Measurements from ENCODE around the gene FAM168B.
A peak's percentile ranks its signal among the peaks of the same experiment; 100 is the strongest.
"Not testable (repeated sequence)": the region's sequence is repeated elsewhere in the genome, so short reads cannot be mapped to it uniquely, and the experiment has no call there.

Gene FAM168B

DNA sequence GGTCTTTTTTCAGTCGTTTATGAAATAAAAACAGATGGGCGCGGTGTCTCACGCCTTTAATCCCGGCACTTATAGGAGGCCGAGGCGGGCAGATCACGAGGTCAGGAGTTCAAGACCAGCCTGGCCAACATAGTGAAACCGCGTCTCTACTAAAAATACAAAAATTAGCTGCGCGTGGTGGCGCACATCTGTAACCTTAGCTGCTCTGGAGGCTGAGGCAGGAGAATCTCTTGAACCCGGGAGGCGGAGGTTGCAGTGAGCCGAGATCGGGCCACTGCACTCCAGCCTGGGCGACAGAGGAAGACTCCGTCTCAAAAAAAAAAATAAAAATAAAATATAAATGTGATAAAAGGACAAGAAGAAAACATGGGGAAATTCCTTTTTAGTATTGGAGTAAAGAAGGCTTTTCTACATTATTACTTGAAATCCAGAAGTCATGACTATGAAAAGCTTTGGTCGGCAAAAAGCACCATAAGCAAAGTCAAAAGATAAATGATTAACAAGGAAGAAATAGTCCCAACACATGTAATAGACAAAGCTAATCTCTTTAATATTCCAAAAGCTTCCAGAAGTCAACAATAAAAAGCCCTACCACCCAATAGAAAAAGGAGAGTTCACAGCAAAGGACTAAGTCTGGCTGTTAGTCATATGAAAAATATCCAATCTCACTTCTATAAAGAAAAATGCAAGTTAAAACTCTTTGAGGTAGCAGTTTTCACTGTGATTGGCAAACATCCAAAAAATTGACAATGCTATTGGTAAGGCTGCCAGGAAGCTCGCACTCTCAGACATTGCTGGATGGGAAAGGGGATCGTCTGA lies 1.4 kb upstream of the FAM168B start:
- DNase-seq (ENCODE audit: low read depth), result no peak

DNA sequence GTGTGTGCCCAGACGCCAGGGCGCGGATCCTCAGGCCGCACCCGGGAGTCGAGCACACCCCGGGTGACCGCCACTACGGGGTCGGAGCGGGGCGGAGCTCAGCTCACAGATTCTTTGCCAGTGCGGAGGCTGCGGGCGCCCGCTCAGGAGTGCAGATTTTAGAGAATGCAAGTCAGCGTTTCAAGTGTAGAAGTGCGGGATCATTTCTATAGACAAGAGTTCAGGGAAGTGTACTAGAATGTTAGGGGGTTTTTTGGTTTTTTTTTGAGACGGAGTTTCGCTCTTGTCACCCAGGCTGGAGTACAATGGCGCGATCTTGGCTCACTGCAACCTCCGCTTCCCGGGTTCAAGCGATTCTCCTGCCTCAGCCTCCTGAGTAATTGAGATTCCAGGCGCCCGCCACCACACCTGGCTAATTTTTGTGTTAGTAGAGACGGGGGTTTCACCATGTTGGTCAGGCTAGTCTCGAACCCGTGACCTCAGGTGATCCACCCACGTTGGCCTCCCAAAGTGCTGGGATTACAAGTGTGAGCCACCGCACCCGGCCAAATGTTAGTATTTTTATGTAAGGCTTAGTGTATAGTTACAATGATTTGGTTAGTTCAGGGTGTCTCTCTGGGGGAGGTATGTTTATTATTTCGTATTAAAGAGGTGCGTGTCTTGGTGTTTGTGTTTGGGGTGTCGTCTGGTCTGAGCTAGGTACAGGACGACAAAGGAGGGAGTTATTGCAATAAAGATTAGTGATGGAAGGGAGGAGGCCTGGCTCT lies 619 bp upstream of the FAM168B start:
- DNase-seq (ENCODE audit: low read depth), result peak; percentile 57

DNA sequence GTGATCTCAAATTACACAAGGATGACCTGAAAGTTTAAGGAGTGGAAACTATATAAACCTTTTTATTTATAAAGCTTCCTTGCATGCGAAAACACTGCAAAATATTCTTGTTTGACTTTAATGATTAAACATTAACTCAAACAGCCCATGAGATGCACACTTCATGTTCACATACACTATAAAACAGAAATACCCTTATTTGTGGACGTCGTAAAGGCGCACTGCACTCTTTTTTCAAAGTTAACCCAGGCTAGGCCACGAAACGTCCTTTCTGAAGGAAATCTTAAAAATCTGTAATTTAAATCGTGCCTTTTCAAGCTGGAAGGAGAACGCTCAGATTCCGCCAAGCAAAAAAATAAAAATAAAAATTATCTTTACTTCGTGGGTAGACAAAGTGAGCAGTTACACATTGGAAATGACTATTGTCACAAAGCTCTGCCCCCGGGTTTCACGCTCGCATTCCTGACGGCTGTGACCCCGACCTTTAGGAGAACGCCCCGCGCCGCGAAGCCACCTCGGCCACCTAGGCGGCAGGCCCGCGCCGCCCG lies 728 bp downstream of the FAM168B start:
- no peak for DNase-seq (ENCODE audit: low read depth)

DNA sequence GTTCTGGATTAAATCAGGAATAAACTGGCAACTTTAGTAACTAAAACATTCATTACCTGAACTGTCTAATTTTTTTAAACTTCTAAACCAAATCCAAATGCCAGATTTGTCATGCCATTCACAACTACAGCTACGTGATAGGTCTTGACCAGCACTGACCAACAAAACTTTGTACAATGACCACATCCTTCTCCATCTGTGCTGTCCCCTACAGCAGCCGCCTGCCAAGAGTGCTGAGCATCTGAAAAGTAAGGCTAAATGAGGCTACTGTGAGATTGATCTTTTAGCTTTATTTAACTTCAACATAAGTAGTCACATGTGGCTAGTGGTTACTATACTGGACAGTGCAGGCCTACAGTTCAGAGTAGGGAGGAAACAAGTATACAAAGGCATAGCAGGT lies 7.6 kb downstream of the FAM168B start:
- DNase-seq (ENCODE audit: low read depth), result no peak

DNA sequence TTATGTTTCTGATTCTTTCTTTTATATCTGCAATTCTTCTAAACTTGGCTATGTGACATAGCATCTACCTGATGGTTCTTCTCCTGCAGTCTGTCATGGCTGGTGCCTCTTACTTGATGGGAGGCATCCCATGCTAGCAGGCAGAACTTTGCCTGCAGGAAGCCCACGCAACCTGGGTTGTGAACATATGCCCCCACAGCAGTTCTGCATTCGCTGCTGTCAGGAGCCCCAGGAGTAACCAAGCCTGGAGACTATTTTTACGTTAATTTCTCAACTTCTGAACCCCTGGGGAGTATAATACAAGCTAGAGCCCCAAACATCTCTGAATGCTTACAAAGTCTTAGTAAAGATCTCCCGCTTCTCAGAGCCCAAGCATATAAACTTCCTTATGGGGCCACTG lies 12.1 kb downstream of the FAM168B start:
- DNase-seq (ENCODE audit: low read depth), result no peak

DNA sequence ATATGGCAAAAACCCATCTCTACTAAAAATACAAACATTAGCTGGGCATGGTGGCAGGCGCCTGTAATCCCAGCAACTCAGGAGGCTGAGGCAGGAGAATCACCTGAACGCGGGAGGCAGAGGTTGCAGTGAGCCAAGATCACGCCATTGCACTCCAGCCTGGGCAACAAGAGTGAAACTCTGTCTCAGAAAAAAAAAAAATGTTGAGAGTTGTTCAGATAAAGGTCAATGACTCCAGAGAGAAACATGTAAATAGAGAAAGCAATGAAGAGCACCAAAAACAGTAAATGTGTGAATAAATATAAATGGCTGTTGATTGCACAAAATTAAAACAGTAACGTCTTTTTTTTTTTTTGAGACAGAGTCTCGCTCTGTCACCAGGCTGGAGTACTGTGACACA lies 13.3 kb downstream of the FAM168B start:
- not testable (repeated sequence) for DNase-seq (ENCODE audit: low read depth)

DNA sequence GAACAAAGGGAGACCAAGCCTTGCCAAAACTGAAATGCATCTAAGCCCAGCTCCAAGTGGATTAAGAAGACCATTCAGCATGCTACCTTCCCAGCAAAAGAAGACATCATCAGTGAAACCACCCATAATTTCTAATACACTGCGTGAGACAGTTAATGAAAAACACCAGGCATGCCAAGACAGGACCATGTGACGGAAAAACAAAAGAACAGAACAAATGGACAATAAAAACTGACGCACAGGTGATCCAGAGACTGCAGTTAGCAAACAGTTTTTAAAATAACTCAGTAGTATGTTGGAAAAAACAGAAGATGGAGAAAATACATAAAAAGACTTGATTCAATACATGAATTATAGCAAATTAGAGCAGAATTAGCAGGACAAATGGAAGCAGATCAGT lies 15.3 kb downstream of the FAM168B start:
- no peak for DNase-seq (ENCODE audit: low read depth)

DNA sequence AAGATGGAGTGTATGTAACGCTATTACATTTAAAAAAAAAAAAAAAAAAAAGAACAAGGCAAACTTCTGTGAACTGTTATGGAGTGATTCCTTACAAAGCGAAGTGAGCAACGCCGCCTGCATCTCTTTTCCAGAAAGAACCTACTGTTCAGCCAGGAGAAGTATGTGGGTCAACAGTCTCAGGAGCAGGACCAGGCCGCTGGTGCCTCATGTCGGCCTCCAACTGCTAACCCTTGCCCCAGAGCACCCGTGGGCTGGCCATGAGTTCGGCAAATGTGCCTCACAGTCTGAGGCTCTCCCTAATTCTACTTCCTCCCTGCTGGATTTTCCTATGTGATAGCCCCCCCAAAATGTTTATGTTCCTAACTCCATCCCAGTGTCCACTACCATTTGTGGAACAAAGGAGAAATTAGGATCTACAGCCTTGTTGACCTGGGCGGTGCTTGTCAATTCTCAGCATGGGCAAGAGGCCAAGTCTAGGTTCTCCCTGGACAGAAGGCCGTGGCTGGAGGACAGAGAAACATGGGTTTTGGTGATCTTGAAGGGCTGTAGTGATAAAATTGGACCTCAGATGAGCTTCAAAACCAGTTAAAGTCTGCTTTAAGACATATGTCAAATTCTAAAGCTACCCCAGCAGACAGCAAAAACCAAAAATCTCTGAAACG lies 15.9 kb downstream of the FAM168B start:
- no peak for DNase-seq (ENCODE audit: low read depth)

DNA sequence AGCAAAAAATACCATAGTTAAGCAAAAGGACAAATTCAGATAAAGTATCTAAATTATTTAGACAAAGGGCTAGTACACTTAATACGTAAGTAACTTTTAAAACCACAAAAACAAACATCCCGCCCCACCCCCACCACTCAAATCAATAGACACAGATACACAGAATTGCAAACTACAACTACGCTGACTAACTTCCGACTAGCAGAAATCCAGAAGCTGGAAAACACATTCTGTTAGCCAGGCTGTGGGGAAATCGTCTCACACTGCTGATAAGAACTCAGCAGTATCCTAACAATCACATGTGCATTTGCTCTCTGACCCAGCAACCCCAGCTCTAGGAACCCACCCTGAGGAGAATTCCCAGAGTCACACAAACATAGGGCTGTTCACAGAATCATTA lies 16.6 kb downstream of the FAM168B start:
- DNase-seq (ENCODE audit: low read depth), result no peak

DNA sequence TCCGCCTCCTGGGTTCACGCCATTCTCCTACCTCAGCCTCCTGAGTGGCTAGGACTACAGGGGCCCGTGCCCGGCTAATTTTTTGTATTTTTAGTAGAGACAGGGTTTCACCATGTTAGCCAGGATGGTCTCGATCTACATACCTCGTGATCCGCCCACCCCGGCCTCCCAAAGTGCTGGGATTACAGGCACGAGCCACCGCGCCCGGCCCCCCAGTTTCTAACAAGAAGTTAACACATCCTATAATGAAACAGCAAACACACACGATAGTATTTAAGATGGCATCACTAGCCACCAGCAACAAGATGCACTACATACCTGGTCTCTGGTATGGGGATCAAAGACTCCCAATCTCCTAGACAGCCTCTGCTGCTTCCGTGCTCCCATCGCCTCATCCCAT lies 17.7 kb downstream of the FAM168B start:
- DNase-seq (ENCODE audit: low read depth), result not testable (repeated sequence)

DNA sequence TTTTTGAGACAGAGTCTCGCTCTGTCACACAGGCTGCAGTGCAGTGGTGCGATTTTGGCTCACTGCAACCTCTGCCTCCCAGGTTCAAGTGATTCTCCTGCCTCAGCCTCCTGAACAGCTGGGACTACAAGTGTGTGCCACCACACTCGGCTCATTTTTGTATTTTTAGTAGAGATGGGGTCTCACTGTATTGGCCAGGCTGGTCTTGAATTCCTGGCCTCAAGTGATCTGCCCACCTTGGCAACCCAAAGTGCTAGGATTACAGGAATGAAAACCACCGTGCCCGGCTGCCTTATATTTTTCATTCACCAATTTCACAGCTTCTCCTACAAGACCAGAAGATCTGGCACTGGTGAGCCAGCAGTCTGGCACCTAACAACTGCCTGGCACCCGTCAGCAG lies 25.1 kb downstream of the FAM168B start:
- DNase-seq (ENCODE audit: low read depth), result not testable (repeated sequence)

DNA sequence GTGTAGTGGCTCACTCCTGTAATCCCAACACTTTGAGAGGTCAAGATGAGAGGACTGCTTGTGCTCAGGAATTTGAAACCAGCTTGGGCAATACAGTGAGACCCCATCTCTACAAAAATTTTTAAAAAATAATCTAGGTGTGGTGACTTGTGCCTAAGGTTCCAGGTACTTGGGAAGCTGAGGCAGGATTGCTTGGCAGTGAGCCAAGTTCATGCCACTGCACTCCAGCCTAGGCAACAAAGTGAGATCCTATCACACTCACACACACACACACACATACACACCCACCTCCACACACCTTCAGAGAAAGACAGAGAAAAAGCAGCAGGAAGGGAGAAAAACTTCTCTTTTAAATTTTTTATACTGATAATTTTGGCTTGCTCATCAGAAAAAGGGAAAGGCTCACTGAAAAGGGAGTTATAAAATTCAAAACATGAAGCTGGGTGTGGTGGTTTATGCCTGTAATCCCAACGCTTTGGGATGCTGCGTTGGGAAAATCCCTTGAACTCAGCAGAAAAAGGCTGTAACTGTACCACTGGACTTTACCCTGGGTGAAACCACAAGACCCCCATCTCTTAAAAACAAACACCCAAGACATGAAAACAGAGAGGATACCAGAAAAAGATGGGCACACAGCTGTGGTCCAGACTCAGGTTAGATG lies 25.7 kb downstream of the FAM168B start:
- no peak for DNase-seq (ENCODE audit: low read depth)

DNA sequence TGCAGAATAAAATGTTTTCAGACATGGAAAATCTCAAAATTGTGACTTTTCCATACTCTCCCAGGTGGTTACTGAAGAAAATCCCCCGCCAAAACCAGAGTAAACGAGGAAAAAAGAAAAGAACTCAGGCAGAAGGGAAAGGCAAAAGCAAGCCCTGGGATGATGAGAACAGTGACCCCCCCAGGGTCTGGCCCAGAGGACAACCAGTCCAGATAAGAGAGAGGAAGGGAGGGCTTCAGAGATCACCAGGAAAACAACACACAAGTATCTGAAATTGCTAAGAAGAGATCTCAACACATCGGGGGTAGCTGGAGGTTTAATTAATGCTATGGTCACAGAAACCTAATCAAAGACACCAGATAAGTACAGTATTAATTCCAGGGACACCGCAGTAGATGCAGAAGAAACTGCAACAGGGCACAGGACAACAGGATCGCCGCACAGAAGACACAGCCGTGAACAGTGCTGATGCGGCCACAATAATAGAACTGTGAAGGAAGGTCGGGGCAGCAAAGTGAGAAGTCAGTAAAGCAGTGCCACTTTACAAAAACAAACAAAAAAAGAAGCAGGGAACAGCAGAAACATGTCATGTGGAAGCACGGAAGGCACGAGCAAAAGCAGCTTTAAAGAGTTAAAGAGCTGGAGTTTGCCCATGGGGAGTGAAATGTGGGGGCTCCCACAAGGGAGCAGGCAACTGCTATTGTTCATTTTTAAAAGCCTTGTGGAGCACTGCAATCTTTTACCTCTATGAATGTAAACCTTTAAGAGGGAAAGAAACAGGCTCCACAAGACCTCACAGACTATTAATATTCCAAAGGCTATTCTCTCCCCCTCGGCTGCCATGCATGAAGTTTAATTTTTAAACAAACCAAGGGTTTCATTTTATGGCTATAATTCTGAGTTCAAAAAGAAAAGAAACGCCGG lies 28.4 kb downstream of the FAM168B start:
- DNase-seq (ENCODE audit: low read depth), result no peak

DNA sequence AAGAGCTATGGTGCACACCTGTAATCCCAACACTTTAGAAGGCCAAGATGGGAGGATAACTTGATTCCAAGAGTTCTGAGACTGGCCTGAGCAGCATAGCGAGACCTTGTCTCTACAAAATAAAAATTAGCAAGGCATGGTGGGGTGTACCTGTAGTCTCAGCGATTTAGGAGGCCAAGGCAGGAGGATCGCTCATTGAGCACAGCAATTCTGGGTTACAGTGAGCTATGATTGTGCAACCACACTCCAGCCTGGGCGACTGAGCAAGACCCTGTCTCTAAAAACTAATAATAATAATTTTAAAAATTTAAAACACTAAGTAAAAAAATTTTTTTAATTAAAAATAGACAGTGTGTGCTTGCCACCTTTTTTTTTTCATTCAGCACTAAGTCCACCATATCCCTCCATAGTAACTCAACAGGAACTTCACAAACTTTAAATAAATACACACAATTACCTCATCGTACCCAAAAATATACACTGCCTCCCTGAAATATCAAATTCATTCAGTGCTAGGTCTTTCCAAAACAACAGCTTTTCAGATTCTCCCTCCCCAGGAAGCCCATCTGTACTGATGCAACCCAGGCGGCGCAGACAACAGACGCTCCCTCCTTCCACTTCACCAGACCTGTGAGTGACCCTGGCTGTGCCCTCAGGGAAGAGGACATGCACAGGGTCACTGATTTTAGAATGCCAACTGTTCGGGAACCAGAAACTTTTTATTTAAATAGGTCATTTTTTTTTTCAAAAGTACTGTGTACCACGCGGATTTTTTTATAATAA lies 29.6 kb downstream of the FAM168B start:
- DNase-seq (ENCODE audit: low read depth), result no peak

DNA sequence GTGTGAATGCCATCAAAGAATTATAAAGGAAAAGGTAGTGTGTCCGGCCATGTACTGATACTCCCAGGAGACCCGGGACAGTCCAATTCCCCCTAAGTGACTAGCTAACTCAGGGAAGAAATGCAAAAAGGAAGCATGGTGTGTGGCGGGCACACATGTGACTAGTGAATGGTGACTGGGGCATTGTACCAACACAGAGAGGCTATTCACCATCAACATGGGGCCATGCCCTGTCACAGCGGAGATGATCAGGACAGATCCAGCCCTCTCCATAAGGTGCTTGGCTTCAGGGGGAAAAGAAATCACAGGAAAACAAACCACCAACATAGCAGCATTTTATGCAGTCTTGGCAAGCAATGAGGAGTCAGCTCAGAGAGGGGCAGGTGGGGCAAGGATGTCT lies 34.3 kb downstream of the FAM168B start:
- DNase-seq (ENCODE audit: low read depth), result no peak

DNA sequence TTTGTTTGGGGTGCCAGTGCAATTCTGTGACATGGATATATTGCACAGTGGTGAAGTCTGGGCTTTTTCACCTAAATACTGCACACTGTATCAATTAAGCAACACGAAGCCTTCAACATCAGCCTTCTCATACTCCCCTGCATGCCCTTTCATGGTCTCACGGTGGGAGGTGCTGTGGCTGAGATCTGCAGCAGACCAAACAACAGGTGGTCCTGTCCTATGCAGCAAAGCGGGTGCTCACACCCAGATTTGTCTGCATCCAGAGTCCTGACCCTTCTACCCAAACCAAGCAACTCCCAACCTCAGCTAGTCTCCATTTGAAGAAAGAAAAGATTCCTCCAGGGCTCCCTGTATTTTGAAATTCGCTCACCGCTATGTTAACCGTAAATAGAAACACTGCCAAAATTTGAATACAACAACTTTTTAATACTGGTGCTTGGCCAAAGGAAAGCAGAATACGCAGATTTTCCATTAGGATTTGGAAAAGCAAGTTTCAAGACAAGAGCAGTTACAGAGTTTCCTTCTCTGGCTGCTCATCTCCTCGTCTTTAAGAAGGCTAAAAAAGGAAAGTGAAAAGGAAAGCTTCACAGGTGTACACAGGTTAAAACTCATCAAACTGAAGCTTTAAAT lies 34.9 kb downstream of the FAM168B start:
- no peak for DNase-seq (ENCODE audit: low read depth)

DNA sequence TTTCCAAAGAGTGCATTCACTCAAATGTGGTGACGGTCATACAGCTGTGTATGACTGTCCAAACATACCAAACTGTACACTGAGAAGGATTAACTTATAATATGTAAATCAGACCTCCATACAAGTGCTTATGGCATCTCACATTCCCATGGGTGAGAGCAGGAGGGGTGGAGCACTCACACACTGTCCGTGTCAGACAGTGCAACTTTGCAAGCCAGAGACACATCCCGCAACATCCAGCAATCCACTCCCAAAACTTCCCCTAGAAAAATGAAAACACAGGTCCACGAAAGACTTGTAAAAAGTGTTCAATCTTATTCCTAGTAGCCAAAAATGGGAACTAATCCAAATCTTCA lies 36.4 kb downstream of the FAM168B start:
- no peak for DNase-seq (ENCODE audit: low read depth)

DNA sequence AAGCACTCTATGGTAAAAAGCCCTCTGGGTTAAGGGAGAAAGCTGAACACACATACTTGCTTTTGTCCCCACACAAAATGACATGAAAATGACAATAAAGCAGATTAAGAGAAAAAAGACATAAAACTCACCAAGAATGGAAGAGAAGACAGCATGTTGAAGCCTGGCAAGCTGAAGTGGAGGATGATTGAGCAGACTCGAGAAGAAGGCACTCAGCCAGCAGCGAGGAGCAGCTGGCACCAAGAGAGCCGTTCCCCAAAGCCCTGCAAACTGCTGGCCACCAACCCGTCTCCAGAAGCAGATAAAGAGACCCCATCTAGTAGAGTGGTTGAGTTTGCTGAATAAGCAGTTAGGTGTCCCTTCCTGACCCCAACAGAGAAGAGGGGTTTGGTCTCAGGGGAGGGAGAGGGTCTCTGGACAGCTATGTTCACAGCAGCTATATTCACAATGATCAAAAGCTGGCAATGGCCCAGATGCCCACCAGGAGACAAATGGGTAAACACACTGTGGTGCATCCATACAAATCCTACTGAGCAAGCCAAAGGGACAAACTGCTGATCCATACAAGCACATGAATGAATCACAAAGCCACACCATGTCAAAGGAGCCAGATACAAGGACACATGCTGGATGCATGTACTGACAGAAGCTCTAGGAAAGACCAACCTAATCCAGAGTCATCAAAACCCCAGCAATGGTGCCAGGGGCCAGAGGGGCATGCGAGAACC lies 36.9 kb downstream of the FAM168B start:
- DNase-seq (ENCODE audit: low read depth), result no peak

Data from T-helper 22 cell (primary cell).